Measurements from ENCODE around the gene HTR4. TPM values are rescaled to one million over a fixed set of nuclear protein-coding genes. Genes with fewer than 3 reads are reported as not detected.
A peak's percentile ranks its signal among the peaks of the same experiment; 100 is the strongest.

HTR4 gene
- polyA plus RNA-seq (2013, experiment 1 of 2) = not detected
- polyA plus RNA-seq (2013, experiment 2 of 2) = not detected

- DNase-seq (ENCODE audit: low spot score) = no peak
- H3K27ac ChIP-seq (replicated peaks; ENCODE audit: low read length) = no peak within 1 kb of the TSS
Measured at GRCh38 chr5:148653836-148654781, at the start of gene HTR4. TSS of gene HTR4 (minus strand) at chr5:148654527. CDS start at chr5:148637014, 17,513 bp downstream.

GRCh38 chr5:148702019-148702596 lies 47.8 kb upstream of the HTR4 start:
- no peak overlapping the region for H2BK15ac ChIP-seq (ENCODE audit: low read length)
- no peak overlapping the region for H2AK5ac ChIP-seq (ENCODE audit: low read depth, low read length)
- H3K27ac ChIP-seq (replicated peaks; ENCODE audit: low read length) = no peak overlapping the region
- H3K4me1 ChIP-seq (ENCODE audit: control insufficient read depth in 2 of 2, insufficient read depth in 1 of 2, low read depth in 1 of 2, low read length in 2 of 2) = no peaks in the 10 kb centered on the region
- no peaks in the 10 kb centered on the region for H3K36me3 ChIP-seq (replicated peaks in 1 of 2; ENCODE audit: control insufficient read depth in 2 of 2, insufficient read depth in 2 of 2, low read length in 2 of 2)
- DNase-seq (ENCODE audit: low spot score) = no peak
- H3K4me3 ChIP-seq (ENCODE audit: low read length in 2 of 2) = no peak overlapping the region
- no peak overlapping the region for H2BK12ac ChIP-seq (ENCODE audit: low read length)
- H3K9me3 ChIP-seq (replicated peaks in 1 of 2; ENCODE audit: control insufficient read depth in 2 of 2, insufficient read depth in 1 of 2, low read depth in 1 of 2, low read length in 2 of 2) = no peaks in the 10 kb centered on the region
- no peak overlapping the region for H3K18ac ChIP-seq (ENCODE audit: low read length)
- no peak overlapping the region for H3K4me2 ChIP-seq (ENCODE audit: insufficient read depth, low read length, poor library complexity, severe bottlenecking)
- no peak overlapping the region for H4K8ac ChIP-seq (ENCODE audit: low read depth, low read length)
- H3K27me3 ChIP-seq (ENCODE audit: control insufficient read depth in 3 of 3, insufficient read depth in 3 of 3, low read depth in 1 of 3, low read length in 3 of 3) = no peaks in the 10 kb centered on the region
- H3K4ac ChIP-seq (ENCODE audit: low read length) = no peak overlapping the region
- H2BK5ac ChIP-seq (ENCODE audit: low read length) = no peak overlapping the region
- no peak overlapping the region for H3K14ac ChIP-seq (ENCODE audit: low read length)
- H3K79me1 ChIP-seq (ENCODE audit: low read depth, low read length) = no peaks in the 10 kb centered on the region
- no peak overlapping the region for H2BK120ac ChIP-seq (ENCODE audit: low read depth, low read length)
- H3K23ac ChIP-seq (ENCODE audit: low read depth, low read length, poor library complexity) = no peak overlapping the region
- H2AFZ ChIP-seq (ENCODE audit: low read length) = no peak overlapping the region
- no peak overlapping the region for H4K91ac ChIP-seq (ENCODE audit: low read depth, low read length, poor library complexity)
- no peak overlapping the region for H3K9ac ChIP-seq (ENCODE audit: low read depth, low read length, poor library complexity)

More at GRCh38 chr5:148653836-148654781, at the start of gene HTR4:
- Histone ChIP-seq H3K4ac (ENCODE audit: low read length) (no peak within 1 kb of the TSS), H2BK15ac (ENCODE audit: low read length) (no peak within 1 kb of the TSS), H3K9me3 (replicated peaks in 1 of 2; ENCODE audit: control insufficient read depth in 2 of 2, insufficient read depth in 1 of 2, low read depth in 1 of 2, low read length in 2 of 2) (peaks cover 0 to 2% of the 10 kb centered on the region in 2 donors), H3K9ac (ENCODE audit: low read depth, low read length, poor library complexity) (peak within 1 kb of the TSS; percentile 82), H3K14ac (ENCODE audit: low read length) (peak within 1 kb of the TSS; percentile 97), H3K18ac (ENCODE audit: low read length) (peak within 1 kb of the TSS; percentile 83), H2AK5ac (ENCODE audit: low read depth, low read length) (no peak within 1 kb of the TSS), H3K79me1 (ENCODE audit: low read depth, low read length) (no peaks in the 10 kb centered on the region), H3K4me1 (ENCODE audit: control insufficient read depth in 2 of 2, insufficient read depth in 1 of 2, low read depth in 1 of 2, low read length in 2 of 2) (peaks cover 0 to 2% of the 10 kb centered on the region in 2 donors), H3K27me3 (ENCODE audit: control insufficient read depth in 3 of 3, insufficient read depth in 3 of 3, low read depth in 1 of 3, low read length in 3 of 3) (peaks cover 4 to 36% (median 26%) of the 10 kb centered on the region in 3 experiments), H3K23ac (ENCODE audit: low read depth, low read length, poor library complexity) (peak within 1 kb of the TSS; percentile 69), H2BK12ac (ENCODE audit: low read length) (no peak within 1 kb of the TSS), H4K91ac (ENCODE audit: low read depth, low read length, poor library complexity) (no peak within 1 kb of the TSS), H2AFZ (ENCODE audit: low read length) (no peak within 1 kb of the TSS), H4K8ac (ENCODE audit: low read depth, low read length) (no peak within 1 kb of the TSS), H3K4me2 (ENCODE audit: insufficient read depth, low read length, poor library complexity, severe bottlenecking) (peak within 1 kb of the TSS; percentile 98), H3K36me3 (replicated peaks in 1 of 2; ENCODE audit: control insufficient read depth in 2 of 2, insufficient read depth in 2 of 2, low read length in 2 of 2) (no peaks in the 10 kb centered on the region), H2BK120ac (ENCODE audit: low read depth, low read length) (no peak within 1 kb of the TSS), H3K4me3 (ENCODE audit: low read length in 2 of 2) (peak within 1 kb of the TSS in 1 of 2 donors; percentile 79), H2BK5ac (ENCODE audit: low read length) (no peak within 1 kb of the TSS)
- WGBS, 2 donors (ENCODE audit: extremely low coverage in 2 of 2, insufficient read length in 2 of 2, insufficient replicate concordance in 1 of 2) = no CpG with 5 or more reads among the region's 72 CpGs

GRCh38 chr5:148699028-148699427 lies 44.7 kb upstream of the HTR4 start:
- no peak overlapping the region for H3K9ac ChIP-seq (ENCODE audit: low read depth, low read length, poor library complexity)
- WGBS, 2 donors (ENCODE audit: extremely low coverage in 2 of 2, insufficient read length in 2 of 2, insufficient replicate concordance in 1 of 2) = no CpG with 5 or more reads among the region's 3 CpGs
- no peak for DNase-seq (ENCODE audit: low spot score)
- H3K4me1 ChIP-seq (ENCODE audit: control insufficient read depth in 2 of 2, insufficient read depth in 1 of 2, low read depth in 1 of 2, low read length in 2 of 2) = no peaks in the 10 kb centered on the region
- no peak overlapping the region for H4K8ac ChIP-seq (ENCODE audit: low read depth, low read length)
- H3K36me3 ChIP-seq (replicated peaks in 1 of 2; ENCODE audit: control insufficient read depth in 2 of 2, insufficient read depth in 2 of 2, low read length in 2 of 2) = no peaks in the 10 kb centered on the region
- H2BK5ac ChIP-seq (ENCODE audit: low read length) = no peak overlapping the region
- no peak overlapping the region for H3K18ac ChIP-seq (ENCODE audit: low read length)
- H3K27ac ChIP-seq (replicated peaks; ENCODE audit: low read length) = no peak overlapping the region
- no peak overlapping the region for H3K4me3 ChIP-seq (ENCODE audit: low read length in 2 of 2)
- no peaks in the 10 kb centered on the region for H3K79me1 ChIP-seq (ENCODE audit: low read depth, low read length)
- no peak overlapping the region for H2AFZ ChIP-seq (ENCODE audit: low read length)
- no peak overlapping the region for H2BK15ac ChIP-seq (ENCODE audit: low read length)
- no peaks in the 10 kb centered on the region for H3K27me3 ChIP-seq (ENCODE audit: control insufficient read depth in 3 of 3, insufficient read depth in 3 of 3, low read depth in 1 of 3, low read length in 3 of 3)
- H2BK12ac ChIP-seq (ENCODE audit: low read length) = no peak overlapping the region
- H2AK5ac ChIP-seq (ENCODE audit: low read depth, low read length) = no peak overlapping the region
- H4K91ac ChIP-seq (ENCODE audit: low read depth, low read length, poor library complexity) = no peak overlapping the region
- no peak overlapping the region for H2BK120ac ChIP-seq (ENCODE audit: low read depth, low read length)
- H3K23ac ChIP-seq (ENCODE audit: low read depth, low read length, poor library complexity) = no peak overlapping the region
- no peak overlapping the region for H3K4me2 ChIP-seq (ENCODE audit: insufficient read depth, low read length, poor library complexity, severe bottlenecking)
- H3K9me3 ChIP-seq (replicated peaks in 1 of 2; ENCODE audit: control insufficient read depth in 2 of 2, insufficient read depth in 1 of 2, low read depth in 1 of 2, low read length in 2 of 2) = no peaks in the 10 kb centered on the region
- no peak overlapping the region for H3K14ac ChIP-seq (ENCODE audit: low read length)
- H3K4ac ChIP-seq (ENCODE audit: low read length) = no peak overlapping the region

- Histone ChIP-seq H3K27ac (replicated peaks; ENCODE audit: low read length) (no peak overlapping the region), H3K9ac (ENCODE audit: low read depth, low read length, poor library complexity) (no peak overlapping the region), H2AFZ (ENCODE audit: low read length) (no peak overlapping the region), H4K91ac (ENCODE audit: low read depth, low read length, poor library complexity) (no peak overlapping the region), H3K36me3 (replicated peaks in 1 of 2; ENCODE audit: control insufficient read depth in 2 of 2, insufficient read depth in 2 of 2, low read length in 2 of 2) (no peaks in the 10 kb centered on the region), H3K14ac (ENCODE audit: low read length) (no peak overlapping the region), H2AK5ac (ENCODE audit: low read depth, low read length) (no peak overlapping the region), H3K4me3 (ENCODE audit: low read length in 2 of 2) (no peak overlapping the region), H2BK15ac (ENCODE audit: low read length) (no peak overlapping the region), H3K79me1 (ENCODE audit: low read depth, low read length) (no peaks in the 10 kb centered on the region), H2BK5ac (ENCODE audit: low read length) (no peak overlapping the region), H3K4me2 (ENCODE audit: insufficient read depth, low read length, poor library complexity, severe bottlenecking) (no peak overlapping the region), H3K27me3 (ENCODE audit: control insufficient read depth in 3 of 3, insufficient read depth in 3 of 3, low read depth in 1 of 3, low read length in 3 of 3) (no peaks in the 10 kb centered on the region), H3K18ac (ENCODE audit: low read length) (no peak overlapping the region), H3K4me1 (ENCODE audit: control insufficient read depth in 2 of 2, insufficient read depth in 1 of 2, low read depth in 1 of 2, low read length in 2 of 2) (no peaks in the 10 kb centered on the region), H3K9me3 (replicated peaks in 1 of 2; ENCODE audit: control insufficient read depth in 2 of 2, insufficient read depth in 1 of 2, low read depth in 1 of 2, low read length in 2 of 2) (no peaks in the 10 kb centered on the region), H2BK120ac (ENCODE audit: low read depth, low read length) (no peak overlapping the region), H4K8ac (ENCODE audit: low read depth, low read length) (no peak overlapping the region), H3K4ac (ENCODE audit: low read length) (no peak overlapping the region), H2BK12ac (ENCODE audit: low read length) (no peak overlapping the region), H3K23ac (ENCODE audit: low read depth, low read length, poor library complexity) (no peak overlapping the region)
- DNase-seq (ENCODE audit: low spot score) = no peak
- WGBS, 2 donors (ENCODE audit: extremely low coverage in 2 of 2, insufficient read length in 2 of 2, insufficient replicate concordance in 1 of 2) = no CpG with 5 or more reads among the region's 2 CpGs
Measured at GRCh38 chr5:148697809-148698196, 43.5 kb upstream of the HTR4 start.
